B cell (primary cell): ENCODE data around the gene CASP9.
"Not testable (repeated sequence)": the region's sequence is repeated elsewhere in the genome, so short reads cannot be mapped to it uniquely, and the experiment has no call there.

Experiments
- EZH2 ChIP-seq: IDR thresholded peaks from 2 replicates; pipeline ENCODE4 v1.6.1; 2012; ENCODE audit warnings: borderline replicate concordance, low read depth, mild to moderate bottlenecking, moderate library complexity, low read length; ENCODE audit not compliant: insufficient read depth, poor library complexity, severe bottlenecking
- TF ChIP-seq, protein P1 (sequence below): fragments of 200-600 bp; IDR thresholded peaks from one replicate; pipeline ENCODE4 v1.8.0; 2022; ENCODE audit warnings: antibody characterized with exemption, mild to moderate bottlenecking

DNA sequence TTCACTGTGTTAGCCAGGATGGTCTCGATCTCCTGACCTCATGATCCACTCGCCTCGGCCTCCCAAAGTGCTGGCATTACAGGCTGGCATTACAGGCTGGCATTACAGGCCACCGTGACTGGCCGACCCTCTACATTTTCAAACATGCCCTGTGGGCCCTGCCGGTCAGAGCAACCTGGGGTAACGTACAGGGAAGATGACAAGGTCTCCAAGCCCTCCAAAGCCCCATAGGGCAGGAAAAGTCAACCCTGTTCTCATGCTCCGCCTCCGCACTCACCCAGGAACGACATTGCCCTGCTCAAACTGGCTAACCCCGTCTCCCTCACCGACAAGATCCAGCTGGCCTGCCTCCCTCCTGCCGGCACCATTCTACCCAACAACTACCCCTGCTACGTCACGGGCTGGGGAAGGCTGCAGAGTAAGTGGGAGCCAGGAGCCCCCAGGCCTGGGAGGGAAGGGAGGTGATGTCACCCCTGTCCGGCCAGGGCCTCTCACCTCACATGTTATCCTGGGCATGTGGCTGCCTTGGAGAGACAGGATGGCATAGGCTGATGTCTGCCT lies 41.0 kb downstream of the CASP9 start:
- TF ChIP-seq, protein P1, sequence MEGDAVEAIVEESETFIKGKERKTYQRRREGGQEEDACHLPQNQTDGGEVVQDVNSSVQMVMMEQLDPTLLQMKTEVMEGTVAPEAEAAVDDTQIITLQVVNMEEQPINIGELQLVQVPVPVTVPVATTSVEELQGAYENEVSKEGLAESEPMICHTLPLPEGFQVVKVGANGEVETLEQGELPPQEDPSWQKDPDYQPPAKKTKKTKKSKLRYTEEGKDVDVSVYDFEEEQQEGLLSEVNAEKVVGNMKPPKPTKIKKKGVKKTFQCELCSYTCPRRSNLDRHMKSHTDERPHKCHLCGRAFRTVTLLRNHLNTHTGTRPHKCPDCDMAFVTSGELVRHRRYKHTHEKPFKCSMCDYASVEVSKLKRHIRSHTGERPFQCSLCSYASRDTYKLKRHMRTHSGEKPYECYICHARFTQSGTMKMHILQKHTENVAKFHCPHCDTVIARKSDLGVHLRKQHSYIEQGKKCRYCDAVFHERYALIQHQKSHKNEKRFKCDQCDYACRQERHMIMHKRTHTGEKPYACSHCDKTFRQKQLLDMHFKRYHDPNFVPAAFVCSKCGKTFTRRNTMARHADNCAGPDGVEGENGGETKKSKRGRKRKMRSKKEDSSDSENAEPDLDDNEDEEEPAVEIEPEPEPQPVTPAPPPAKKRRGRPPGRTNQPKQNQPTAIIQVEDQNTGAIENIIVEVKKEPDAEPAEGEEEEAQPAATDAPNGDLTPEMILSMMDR, result not testable (repeated sequence)
- not testable (repeated sequence) for TF ChIP-seq EZH2
